MCF 10A (cell line): ENCODE measurements around the gene CACNA1S. TPM values are rescaled to one million over a fixed set of nuclear protein-coding genes. Genes with fewer than 3 reads are reported as not detected.

Experiments used
- BruUV-seq: library from RNA; stranded (reverse); fragments of 400-500 nt; replicated peaks from 2 replicates; lab custom pipeline; 2021; lab: Mats Ljungman, UMichigan
- CTCF ChIA-PET: fragments of 300-600 bp; sonication (Branson Sonifier 250); formaldehyde crosslinking; extraction: SDS; loops from one replicate; lab custom pipeline; 2021; ENCODE audit warnings: antibody characterized with exemption, inconsistent platforms; lab: Yijun Ruan, JAX
- POLR2A ChIA-PET: fragments of 300-600, 350-650 bp; sonication (Branson Sonifier 250); formaldehyde crosslinking; extraction: SDS; loops from one replicate; lab custom pipeline; 2020; ENCODE audit warnings: antibody characterized with exemption, inconsistent platforms; lab: Yijun Ruan, JAX
- DNase-seq: peaks from one replicate; pipeline ENCODE4 v3.0.0-alpha.2; 2018; ENCODE audit not compliant: unreplicated experiment
- H3K27ac Mint-ChIP-seq: one replicate; pipeline ENCODE4 v1.8.0; 2022; ENCODE audit warnings: mild to moderate bottlenecking, low read depth, mixed read lengths; ENCODE audit not compliant: unreplicated experiment
- H3K27me3 Mint-ChIP-seq: one replicate; pipeline ENCODE4 v1.8.0; 2022; ENCODE audit warnings: mixed read lengths; ENCODE audit not compliant: insufficient read depth, unreplicated experiment
- H3K36me3 Mint-ChIP-seq: one replicate; pipeline ENCODE4 v1.8.0; 2022; ENCODE audit warnings: mild to moderate bottlenecking, moderate library complexity, mixed read lengths; ENCODE audit not compliant: insufficient read depth, unreplicated experiment
- H3K4me1 Mint-ChIP-seq: one replicate; pipeline ENCODE4 v1.8.0; 2022; ENCODE audit warnings: mixed read lengths; ENCODE audit not compliant: insufficient read depth, unreplicated experiment
- H3K4me3 Mint-ChIP-seq: one replicate; pipeline ENCODE4 v1.8.0; 2022; ENCODE audit warnings: mild to moderate bottlenecking, moderate library complexity, mixed read lengths; ENCODE audit not compliant: unreplicated experiment
- H3K9me3 Mint-ChIP-seq: one replicate; pipeline ENCODE4 v1.8.0; 2022; ENCODE audit warnings: mixed read lengths; ENCODE audit not compliant: unreplicated experiment
- CTCF ChIP-seq: fragments of 200-600 bp; IDR thresholded peaks from one replicate; pipeline ENCODE4 v1.8.0; 2022; ENCODE audit warnings: antibody characterized with exemption, mild to moderate bottlenecking; ENCODE audit not compliant: unreplicated experiment
- intact Hi-C: fragments of 100-400 bp; cut with micrococcal nuclease; formaldehyde crosslinking; loops from 2 replicates; pipeline ENCODE4 v1.14.1; 2022
- total RNA-seq: library from RNA; stranded (reverse); gene quantifications from 2 replicates; pipeline ENCODE4 v1.2.3, GENCODE V29; 2022

CACNA1S gene
- total RNA-seq, 1 experiment from 2014 or later: not detected

DNA sequence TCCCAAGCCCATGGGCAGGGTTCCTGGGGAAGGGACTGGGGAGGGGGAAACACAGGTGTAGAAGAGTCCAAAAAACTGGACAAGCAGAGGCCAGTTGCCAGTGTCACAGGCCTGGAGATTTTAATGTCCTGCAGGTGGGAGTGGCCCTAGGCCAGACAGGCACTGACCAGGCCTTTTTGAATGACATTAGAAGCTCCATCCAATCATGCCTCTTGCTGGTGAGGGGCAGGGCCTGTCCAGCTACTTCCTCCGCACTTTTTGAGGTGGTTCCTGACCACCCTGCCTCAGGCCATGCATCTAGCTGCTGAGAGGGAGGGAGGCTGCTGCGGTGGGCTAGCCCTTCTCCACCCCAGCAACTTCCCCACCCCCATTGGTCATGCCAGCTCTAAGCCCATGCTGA lies 72.8 kb downstream of the CACNA1S start:
- H3K4me1 Mint-ChIP-seq: no peaks in the 10 kb centered on the region
- POLR2A ChIA-PET: interaction anchor here (0.9 kb wide), 1 partner anchor 28 kb away, joined by 3 read pairs; no protein-coding TSS in a partner anchor
- no TSS peak for BruUV-seq
- no peak overlapping the region for H3K4me3 Mint-ChIP-seq
- CTCF ChIA-PET: interaction anchor here (0.6 to 6.1 kb wide), 10 partner anchors 13 to 480 kb away, joined by 3 to 96 read pairs (median 4); no protein-coding TSS in a partner anchor
- no peak for TF ChIP-seq CTCF
- H3K36me3 Mint-ChIP-seq: no peaks in the 10 kb centered on the region
- H3K9me3 Mint-ChIP-seq: no peaks in the 10 kb centered on the region
- no peak for DNase-seq
- H3K27ac Mint-ChIP-seq: no peak overlapping the region
- intact Hi-C loops: no loop called here
- H3K27me3 Mint-ChIP-seq: peaks cover 10% of the 10 kb centered on the region

GRCh38 chr1:201038186-201038876 lies 73.9 kb downstream of the CACNA1S start:
- no peaks in the 10 kb centered on the region for H3K27me3 Mint-ChIP-seq
- ChIA-PET POLR2A (no interaction called here), CTCF (interaction anchor here (0.5 to 5.5 kb wide), 8 partner anchors 47 to 511 kb away, joined by 3 to 61 read pairs (median 4); no protein-coding TSS in a partner anchor)
- no peak for DNase-seq
- H3K36me3 Mint-ChIP-seq: no peaks in the 10 kb centered on the region
- BruUV-seq: no TSS peak
- no peak for TF ChIP-seq CTCF
- H3K4me1 Mint-ChIP-seq: no peaks in the 10 kb centered on the region
- no peaks in the 10 kb centered on the region for H3K9me3 Mint-ChIP-seq
- H3K27ac Mint-ChIP-seq: no peak overlapping the region
- intact Hi-C loops: no loop called here
- no peak overlapping the region for H3K4me3 Mint-ChIP-seq

DNA sequence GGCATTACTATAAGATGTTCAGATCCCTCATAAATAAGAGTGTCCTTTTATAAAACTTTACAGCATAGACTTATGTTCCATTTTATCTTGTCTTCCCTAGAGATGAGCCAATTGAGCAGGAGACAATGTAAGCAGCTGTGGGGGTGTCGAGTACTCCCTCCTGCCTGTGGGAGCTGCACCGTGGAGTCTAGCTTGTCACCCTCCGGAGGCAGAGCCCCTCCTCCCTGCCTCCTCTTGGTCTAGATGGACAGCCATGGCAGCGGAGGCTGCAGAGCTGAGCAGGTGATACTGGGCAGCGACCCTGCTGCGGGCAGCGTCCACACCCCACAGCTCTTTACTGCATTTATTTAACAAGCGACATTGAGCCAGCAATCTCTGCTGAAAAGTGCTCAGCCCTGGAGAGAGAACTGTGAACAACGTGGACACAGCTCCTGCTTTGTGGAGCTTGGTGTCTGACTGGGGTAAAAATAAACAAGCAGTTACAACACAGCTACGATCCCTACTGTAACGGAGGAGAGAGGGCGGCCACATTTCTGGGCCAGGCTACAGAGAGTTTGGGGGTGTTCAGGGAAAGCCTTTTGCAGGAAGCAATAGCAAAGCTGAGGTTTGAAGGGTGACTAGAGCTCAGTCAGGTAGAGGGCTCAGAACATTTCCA lies 75.9 kb downstream of the CACNA1S start:
- Mint-ChIP-seq H3K36me3 (no peaks in the 10 kb centered on the region), H3K27me3 (no peaks in the 10 kb centered on the region), H3K27ac (no peak overlapping the region), H3K9me3 (no peaks in the 10 kb centered on the region), H3K4me3 (no peak overlapping the region), H3K4me1 (no peaks in the 10 kb centered on the region)
- no peak for TF ChIP-seq CTCF
- BruUV-seq: no TSS peak
- no peak for DNase-seq
- intact Hi-C loops: no loop called here
- CTCF ChIA-PET: interaction anchor here (0.5 to 2.5 kb wide), 9 partner anchors 15 to 1001 kb away, joined by 3 to 21 read pairs (median 5); no protein-coding TSS in a partner anchor
- POLR2A ChIA-PET: interaction anchor here (0.7 to 0.9 kb wide), 2 partner anchors 12 to 35 kb away, joined by 3 read pairs; no protein-coding TSS in a partner anchor

GRCh38 chr1:201034671-201035070 lies 77.6 kb downstream of the CACNA1S start:
- H3K9me3 Mint-ChIP-seq: no peaks in the 10 kb centered on the region
- H3K27ac Mint-ChIP-seq: no peak overlapping the region
- no TSS peak for BruUV-seq
- ChIA-PET POLR2A (interaction anchor here (1.3 kb wide), 1 partner anchor 63 kb away, joined by 3 read pairs; no protein-coding TSS in a partner anchor), CTCF (interaction anchor here (1.1 to 2.5 kb wide), 5 partner anchors 8 to 79 kb away, joined by 3 to 21 read pairs (median 6); no protein-coding TSS in a partner anchor)
- intact Hi-C loops: no loop called here
- H3K4me1 Mint-ChIP-seq: no peaks in the 10 kb centered on the region
- no peak for DNase-seq
- no peak for TF ChIP-seq CTCF
- H3K4me3 Mint-ChIP-seq: no peak overlapping the region
- H3K36me3 Mint-ChIP-seq: no peaks in the 10 kb centered on the region
- no peaks in the 10 kb centered on the region for H3K27me3 Mint-ChIP-seq
